Heart left ventricle (tissue), 13 donors: ENCODE data around the gene PDAP1.
A peak's percentile ranks its signal among the peaks of the same experiment; 100 is the strongest.

ENCODE experiments used
- CTCF ChIP-seq, 12 donors: fragments of 200-600 bp; sonication (generic) in 4 of 12; IDR thresholded peaks; one replicate each; pipeline versions ENCODE4 v1.5.0 to v1.8.0; 2018 to 2022; ENCODE audit warnings: antibody characterized with exemption in 12 of 12, mild to moderate bottlenecking in 5 of 12
- POLR2A ChIP-seq, 2 donors: fragments of 450-650 bp; IDR thresholded peaks; one replicate each; pipeline ENCODE4 v1.6.1; 2017; ENCODE audit warnings: antibody characterized with exemption in 2 of 2, mild to moderate bottlenecking in 2 of 2, moderate library complexity in 2 of 2
- donor health status: ischemic (EF 13 %, LVEDD 7.1; RV severe dilation, severe dysfunction).
- donor health status: DM: no; HTN: yes; CAD: no.
- donor health status: DM: no; HTN: no; CAD: no.
- donor health status: ischemic (EF 25% LVEDD 6.9; RV normal size, moderate dysfunction).
- donor health status: ischemic (EF 25% LVEDD 5.7; RV mildly dilated, moderate dysfunction).
- donor health status: ischemic (EF 35%, LVEDD 5.7; RV mildly dilated, moderate dysfunction).
- donor health status: nonischemic (EF 11% LVEDD 7.7; RV severe dilation, severe dysfunction).
- donor health status: DM: yes; HTN: yes; CAD: no.
- donor health status: PGD.
- donor health status: ischemic (EF 29% LVEDD 5.4; RV normal size, mild dysfunction).
- donor health status: nonischemic (EF 23%, LVEDD 6.1; RV moderate dilation, normal function).

- no peak for TF ChIP-seq CTCF (IDR thresholded peaks at IDR 0.05)
- TF ChIP-seq POLR2A (IDR thresholded peaks at IDR 0.05): peak in 1 of 2 donors; percentile 55
These were observed 34.0 kb downstream of the PDAP1 start, which contains the start of gene ARPC1B for GRCh38 chr7:99374111-99375064.
